Left colon (tissue), 2 donors: ENCODE results near the gene PGAM5. TPM values are rescaled to one million over a fixed set of nuclear protein-coding genes. Genes with fewer than 3 reads are reported as not detected.
"Not testable (repeated sequence)": the region's sequence is repeated elsewhere in the genome, so short reads cannot be mapped to it uniquely, and the experiment has no call there.

Experiments
- ATAC-seq: fragments of 200-7000 bp; cut with Tn5 transposase; one replicate; pipeline ENCODE4 v1.9.1; 2020; ENCODE audit warnings: mild to moderate bottlenecking, moderate library complexity
- DNase-seq, 2 donors: peaks; one replicate each; pipeline ENCODE4 v3.0.0-alpha.2; 2020
- intact Hi-C, 2 donors: fragments of 100-400 bp; cut with DNase I in 1 of 2; cut with micrococcal nuclease in 1 of 2; formaldehyde crosslinking; loops; one replicate each; pipeline versions ENCODE4 v1.11.2 to v1.14.0; 2022; cut with DNase I, micrococcal nuclease
- total RNA-seq, 2 donors: library from RNA; stranded (reverse); fragmentation: NEBNext Ultra II Directional; extraction: Animal tissue kit (Norgen Biotek cat#: 25700); gene quantifications; one replicate each; pipeline ENCODE4 v1.2.1, GENCODE V29; 2021
- donor health status: DM: no; HTN: no; CAD: no.
- donor health status: DM: yes; HTN: yes; CAD: no.

PGAM5 gene
- total RNA-seq, 2 donors from 2014 or later: 29.7 to 40.0 TPM

- intact Hi-C loops: no loop called here
- no peak for ATAC-seq
- DNase-seq: no peak
These were observed 23.8 kb upstream of the PGAM5 start for GRCh38 chr12:132686825-132687210.

GRCh38 chr12:132687211-132688164 lies 23.2 kb upstream of the PGAM5 start, which contains the start of the genes POLE and PXMP2:
Gene POLE, minus strand, starts transcription at chr12:132687342. Its CDS starts 27 bp downstream, at chr12:132687315.
Gene PXMP2, plus strand, starts transcription at chr12:132687587. Its CDS starts 84 bp downstream, at chr12:132687671.
- intact Hi-C loops: no loop called here
- DNase-seq (peak; percentile 94 to 99), ATAC-seq (peak; percentile 91)

GRCh38 chr12:132689227-132689626 lies 21.4 kb upstream of the PGAM5 start:
- DNase-seq (peak; percentile 63 to 71), ATAC-seq (peak; percentile 76)
- intact Hi-C loops: no loop called here

GRCh38 chr12:132690112-132690511 lies 20.5 kb upstream of the PGAM5 start:
- intact Hi-C loops: no loop called here
- DNase-seq: no peak
- ATAC-seq: no peak

- DNase-seq, ATAC-seq, intact Hi-C loops: not testable (repeated sequence)
These were observed 18.6 kb upstream of the PGAM5 start for GRCh38 chr12:132692030-132692429.

- DNase-seq, intact Hi-C loops, ATAC-seq: not testable (repeated sequence)
These were observed 15.8 kb upstream of the PGAM5 start for GRCh38 chr12:132694888-132695287.

- DNase-seq: no peak
- intact Hi-C loops: no loop called here
These were observed 15.2 kb upstream of the PGAM5 start for GRCh38 chr12:132695431-132695830.

GRCh38 chr12:132698341-132698740 lies 12.3 kb upstream of the PGAM5 start:
- DNase-seq: no peak
- no peak for ATAC-seq
- intact Hi-C loops: no loop called here

More at GRCh38 chr12:132695431-132695830, 15.2 kb upstream of the PGAM5 start:
- peak; percentile 15 for ATAC-seq

- intact Hi-C loops: no loop called here
- ATAC-seq (no peak), DNase-seq (no peak)
These were observed 10.3 kb upstream of the PGAM5 start for GRCh38 chr12:132700212-132700822.

GRCh38 chr12:132702640-132703039 lies 8.0 kb upstream of the PGAM5 start:
- no peak for DNase-seq
- intact Hi-C loops: no loop called here
- ATAC-seq: no peak

GRCh38 chr12:132703641-132704040 lies 7.0 kb upstream of the PGAM5 start:
- DNase-seq (no peak), ATAC-seq (no peak)
- intact Hi-C loops: no loop called here

GRCh38 chr12:132707241-132707640 lies 3.4 kb upstream of the PGAM5 start:
- ATAC-seq (no peak), DNase-seq (no peak)
- intact Hi-C loops: no loop called here

- intact Hi-C loops: no loop called here
- ATAC-seq: no peak
- DNase-seq: no peak
These were observed 2.5 kb upstream of the PGAM5 start for GRCh38 chr12:132708150-132708549.

GRCh38 chr12:132710043-132710404 lies 618 bp upstream of the PGAM5 start:
- no peak for DNase-seq
- peak; percentile 37 for ATAC-seq
- intact Hi-C loops: no loop called here

- DNase-seq: peak in 1 of 2 donors; percentile 46
- peak; percentile 27 for ATAC-seq
- intact Hi-C loops: no loop called here
These were observed 620 bp downstream of the PGAM5 start for GRCh38 chr12:132711080-132711843.

GRCh38 chr12:132713123-132713522 lies 2.5 kb downstream of the PGAM5 start:
- DNase-seq (no peak), ATAC-seq (no peak)
- intact Hi-C loops: no loop called here

GRCh38 chr12:132715874-132716273 lies 5.2 kb downstream of the PGAM5 start:
- intact Hi-C loops: no loop called here
- ATAC-seq (no peak), DNase-seq (no peak)

GRCh38 chr12:132716356-132716755 lies 5.7 kb downstream of the PGAM5 start:
- no peak for ATAC-seq
- DNase-seq: no peak
- intact Hi-C loops: no loop called here

GRCh38 chr12:132717011-132717410 lies 6.4 kb downstream of the PGAM5 start:
- intact Hi-C loops: no loop called here
- ATAC-seq (no peak), DNase-seq (no peak)
